SH-SY5Y (cell line): ENCODE data around the gene OTOF.

ENCODE experiments used
- GATA2 ChIP-seq: IDR thresholded peaks from 2 replicates; pipeline ENCODE4 v1.6.1; 2011; ENCODE audit warnings: mild to moderate bottlenecking, low read depth, low read length
- GATA3 ChIP-seq: IDR thresholded peaks from 2 replicates; pipeline ENCODE4 v1.6.1; 2011; ENCODE audit warnings: low read depth, mild to moderate bottlenecking, low read length, moderate library complexity

- TF ChIP-seq GATA2 (no peak), GATA3 (no peak)
These were observed 28.4 kb upstream of the OTOF start for GRCh38 chr2:26506279-26506678.
